Neural cell (in vitro differentiated cells): Measurements from ENCODE around the gene SCN8A. TPM values are rescaled to one million over a fixed set of nuclear protein-coding genes. Genes with fewer than 3 reads are reported as not detected.

Experiments
- H2AFZ ChIP-seq: fragments of 200-600, 300-800 bp; sonication (generic), shearing (Covaris generic); 2 replicates; pipeline ENCODE4 v1.6.0; 2014; ENCODE audit warnings: low read depth, mild to moderate bottlenecking, antibody characterized with exemption, low read length, moderate library complexity
- H3F3A ChIP-seq: fragments of 200-600 bp; shearing (Covaris generic); 2 replicates; pipeline ENCODE4 v1.6.1; 2016; ENCODE audit warnings: mild to moderate bottlenecking, moderate library complexity, mixed read lengths, antibody characterized with exemption, low read length; ENCODE audit not compliant: insufficient read depth, poor library complexity, severe bottlenecking
- H3K27ac ChIP-seq: fragments of 200-600, 300-800 bp; sonication (generic), shearing (Covaris generic); 2 replicates; pipeline ENCODE4 v1.5.1; 2014; ENCODE audit warnings: mild to moderate bottlenecking, low read length, moderate library complexity
- H3K27me3 ChIP-seq: fragments of 300-800, 200-600 bp; sonication (generic), shearing (Covaris generic); 2 replicates; pipeline ENCODE4 v1.6.0; 2014; ENCODE audit warnings: mild to moderate bottlenecking, low read depth, low read length, moderate library complexity; ENCODE audit not compliant: insufficient read depth
- H3K36me3 ChIP-seq: fragments of 300-800, 200-600 bp; sonication (generic), shearing (Covaris generic); 2 replicates; pipeline ENCODE4 v1.5.1; 2014; ENCODE audit warnings: mild to moderate bottlenecking, antibody characterized with exemption, low read length, moderate library complexity; ENCODE audit not compliant: insufficient read depth
- H3K4me2 ChIP-seq: fragments of 300-800, 200-600 bp; sonication (generic), shearing (Covaris generic); 2 replicates; pipeline ENCODE4 v1.6.0; 2014; ENCODE audit warnings: mild to moderate bottlenecking, low read length
- H3K4me3 ChIP-seq: fragments of 300-800, 200-600 bp; sonication (generic), shearing (Covaris generic); 2 replicates; pipeline ENCODE4 v1.5.1; 2014; ENCODE audit warnings: mild to moderate bottlenecking, low read length, moderate library complexity
- H3K79me2 ChIP-seq: fragments of 200-600 bp; shearing (Covaris generic); replicated peaks from 2 replicates; pipeline ENCODE4 v1.6.0; 2014; ENCODE audit warnings: mild to moderate bottlenecking, low read length, moderate library complexity; ENCODE audit not compliant: insufficient read depth
- H3K9ac ChIP-seq: fragments of 300-800, 200-600 bp; sonication (generic), shearing (Covaris generic); 2 replicates; pipeline ENCODE4 v1.6.1; 2016; ENCODE audit warnings: mild to moderate bottlenecking, low read length, mixed read lengths
- H3K9me2 ChIP-seq: fragments of 200-600 bp; shearing (Covaris generic); 2 replicates; pipeline ENCODE4 v1.6.1; 2016; ENCODE audit warnings: mild to moderate bottlenecking, low read length, mixed read lengths; ENCODE audit not compliant: insufficient read depth
- H3K9me3 ChIP-seq: fragments of 200-600, 300-800 bp; sonication (generic), shearing (Covaris generic); 2 replicates; pipeline ENCODE4 v1.6.1; 2016; ENCODE audit warnings: mild to moderate bottlenecking, mixed run types, low read length, moderate library complexity, mixed read lengths
- H4K20me1 ChIP-seq: fragments of 200-600 bp; shearing (Covaris generic); 2 replicates; pipeline ENCODE4 v1.6.1; 2016; ENCODE audit warnings: mild to moderate bottlenecking, mixed run types; ENCODE audit not compliant: insufficient read depth
- EP300 ChIP-seq: fragments of 450-650 bp; conservative IDR thresholded peaks from 2 replicates; pipeline ENCODE4 v1.6.1; 2014; ENCODE audit warnings: antibody characterized with exemption, mild to moderate bottlenecking, moderate library complexity; ENCODE audit not compliant: poor library complexity, severe bottlenecking
- EZH2 ChIP-seq: fragments of 200-600, 300-800 bp; shearing (Covaris generic), sonication (generic); IDR thresholded peaks from 2 replicates; pipeline ENCODE4 v1.6.1; 2014; ENCODE audit warnings: antibody characterized with exemption, low read length, borderline replicate concordance, mild to moderate bottlenecking; ENCODE audit not compliant: insufficient read depth, poor library complexity, severe bottlenecking
- MXI1 ChIP-seq: fragments of 450-650 bp; conservative IDR thresholded peaks from 2 replicates; pipeline ENCODE4 v1.6.1; 2014; ENCODE audit warnings: antibody characterized with exemption, mild to moderate bottlenecking; ENCODE audit not compliant: poor library complexity, severe bottlenecking
- POLR2AphosphoS5 ChIP-seq: IDR thresholded peaks from 2 replicates; pipeline ENCODE4 v1.6.1; 2012
- RAD21 ChIP-seq: fragments of 450-650 bp; conservative IDR thresholded peaks from 2 replicates; pipeline ENCODE4 v1.6.1; 2014; ENCODE audit warnings: antibody characterized with exemption, mild to moderate bottlenecking, moderate library complexity
- SMC3 ChIP-seq: fragments of 450-650 bp; conservative IDR thresholded peaks from 2 replicates; pipeline ENCODE4 v1.6.1; 2014; ENCODE audit warnings: antibody characterized with exemption, mild to moderate bottlenecking, moderate library complexity; ENCODE audit not compliant: poor library complexity
- TAF1 ChIP-seq: IDR thresholded peaks from 2 replicates; pipeline ENCODE4 v1.6.1; 2012; ENCODE audit warnings: low read depth
- polyA plus RNA-seq: library from polyadenylated mRNA; depleted of rRNA; stranded (reverse); fragments of >200 nt; gene quantifications from 2 replicates; pipeline ENCODE4 v1.2.3, GENCODE V29; 2014
- TF ChIP-seq, protein P1 (sequence below): fragments of 450-650 bp; IDR thresholded peaks from 2 replicates; pipeline ENCODE4 v1.5.1; 2014; ENCODE audit warnings: antibody characterized with exemption, mild to moderate bottlenecking, moderate library complexity; ENCODE audit not compliant: poor library complexity, severe bottlenecking
- TF ChIP-seq, protein P2 (sequence below): IDR thresholded peaks from 2 replicates; pipeline ENCODE4 v1.6.1; 2012; ENCODE audit warnings: borderline replicate concordance

SCN8A gene
- polyA plus RNA-seq, 1 donor from 2014 or later, result 14.2 TPM

DNA sequence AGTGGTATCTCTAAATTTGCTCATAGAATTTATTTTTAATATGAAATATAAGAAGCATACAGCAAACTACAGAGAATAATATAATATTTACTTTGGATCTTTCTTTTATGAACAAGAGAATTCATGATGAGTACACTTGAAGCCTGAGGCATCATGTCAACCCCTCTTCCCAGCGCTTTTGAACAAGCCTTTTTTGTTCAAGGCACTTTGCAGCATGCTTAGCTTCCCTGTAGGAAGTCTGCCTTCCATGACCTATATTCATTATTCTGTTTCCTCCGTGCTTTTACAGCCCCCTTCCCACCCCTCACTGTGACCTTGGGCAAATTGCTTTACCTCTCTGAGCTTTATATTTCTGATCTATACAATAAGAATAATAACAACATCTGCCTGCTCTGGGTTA lies 41.6 kb downstream of the SCN8A start:
- no peak overlapping the region for H3K4me2 ChIP-seq
- H3K27ac ChIP-seq, result no peak overlapping the region

DNA sequence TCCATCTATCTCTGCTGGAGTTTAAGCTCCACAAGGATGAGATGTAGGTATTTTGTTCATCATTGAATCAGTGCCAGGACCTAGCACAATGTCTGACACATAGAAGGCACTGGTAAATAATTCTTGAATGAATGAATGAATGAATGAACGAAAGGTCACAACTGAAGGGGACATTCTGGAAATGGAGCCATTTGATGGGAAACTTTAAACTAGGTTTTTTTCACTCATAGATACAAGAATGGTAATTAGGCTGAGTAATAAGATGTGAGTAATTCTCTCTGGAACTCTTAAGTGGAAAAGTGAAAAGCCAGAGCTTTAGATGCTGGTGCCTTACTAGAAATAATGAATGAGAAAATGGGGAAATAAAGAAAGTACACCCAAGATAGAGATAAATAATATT lies 44.3 kb downstream of the SCN8A start:
- Histone ChIP-seq H3F3A (no peaks in the 10 kb centered on the region), H3K4me2 (no peak overlapping the region), H3K9me2 (no peaks in the 10 kb centered on the region), H3K36me3 (no peaks in the 10 kb centered on the region), H3K27ac (no peak overlapping the region), H3K79me2 (no peaks in the 10 kb centered on the region), H3K9ac (no peak overlapping the region), H3K4me3 (no peak overlapping the region), H4K20me1 (no peaks in the 10 kb centered on the region), H3K27me3 (no peaks in the 10 kb centered on the region), H2AFZ (no peak overlapping the region), H3K9me3 (no peaks in the 10 kb centered on the region)
- TF ChIP-seq MXI1 (no peak), TAF1 (no peak), SMC3 (no peak), EZH2 (no peak), EP300 (no peak), RAD21 (no peak), POLR2AphosphoS5 (no peak)
- TF ChIP-seq, protein P1, sequence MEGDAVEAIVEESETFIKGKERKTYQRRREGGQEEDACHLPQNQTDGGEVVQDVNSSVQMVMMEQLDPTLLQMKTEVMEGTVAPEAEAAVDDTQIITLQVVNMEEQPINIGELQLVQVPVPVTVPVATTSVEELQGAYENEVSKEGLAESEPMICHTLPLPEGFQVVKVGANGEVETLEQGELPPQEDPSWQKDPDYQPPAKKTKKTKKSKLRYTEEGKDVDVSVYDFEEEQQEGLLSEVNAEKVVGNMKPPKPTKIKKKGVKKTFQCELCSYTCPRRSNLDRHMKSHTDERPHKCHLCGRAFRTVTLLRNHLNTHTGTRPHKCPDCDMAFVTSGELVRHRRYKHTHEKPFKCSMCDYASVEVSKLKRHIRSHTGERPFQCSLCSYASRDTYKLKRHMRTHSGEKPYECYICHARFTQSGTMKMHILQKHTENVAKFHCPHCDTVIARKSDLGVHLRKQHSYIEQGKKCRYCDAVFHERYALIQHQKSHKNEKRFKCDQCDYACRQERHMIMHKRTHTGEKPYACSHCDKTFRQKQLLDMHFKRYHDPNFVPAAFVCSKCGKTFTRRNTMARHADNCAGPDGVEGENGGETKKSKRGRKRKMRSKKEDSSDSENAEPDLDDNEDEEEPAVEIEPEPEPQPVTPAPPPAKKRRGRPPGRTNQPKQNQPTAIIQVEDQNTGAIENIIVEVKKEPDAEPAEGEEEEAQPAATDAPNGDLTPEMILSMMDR, result no peak
- TF ChIP-seq, protein P2, sequence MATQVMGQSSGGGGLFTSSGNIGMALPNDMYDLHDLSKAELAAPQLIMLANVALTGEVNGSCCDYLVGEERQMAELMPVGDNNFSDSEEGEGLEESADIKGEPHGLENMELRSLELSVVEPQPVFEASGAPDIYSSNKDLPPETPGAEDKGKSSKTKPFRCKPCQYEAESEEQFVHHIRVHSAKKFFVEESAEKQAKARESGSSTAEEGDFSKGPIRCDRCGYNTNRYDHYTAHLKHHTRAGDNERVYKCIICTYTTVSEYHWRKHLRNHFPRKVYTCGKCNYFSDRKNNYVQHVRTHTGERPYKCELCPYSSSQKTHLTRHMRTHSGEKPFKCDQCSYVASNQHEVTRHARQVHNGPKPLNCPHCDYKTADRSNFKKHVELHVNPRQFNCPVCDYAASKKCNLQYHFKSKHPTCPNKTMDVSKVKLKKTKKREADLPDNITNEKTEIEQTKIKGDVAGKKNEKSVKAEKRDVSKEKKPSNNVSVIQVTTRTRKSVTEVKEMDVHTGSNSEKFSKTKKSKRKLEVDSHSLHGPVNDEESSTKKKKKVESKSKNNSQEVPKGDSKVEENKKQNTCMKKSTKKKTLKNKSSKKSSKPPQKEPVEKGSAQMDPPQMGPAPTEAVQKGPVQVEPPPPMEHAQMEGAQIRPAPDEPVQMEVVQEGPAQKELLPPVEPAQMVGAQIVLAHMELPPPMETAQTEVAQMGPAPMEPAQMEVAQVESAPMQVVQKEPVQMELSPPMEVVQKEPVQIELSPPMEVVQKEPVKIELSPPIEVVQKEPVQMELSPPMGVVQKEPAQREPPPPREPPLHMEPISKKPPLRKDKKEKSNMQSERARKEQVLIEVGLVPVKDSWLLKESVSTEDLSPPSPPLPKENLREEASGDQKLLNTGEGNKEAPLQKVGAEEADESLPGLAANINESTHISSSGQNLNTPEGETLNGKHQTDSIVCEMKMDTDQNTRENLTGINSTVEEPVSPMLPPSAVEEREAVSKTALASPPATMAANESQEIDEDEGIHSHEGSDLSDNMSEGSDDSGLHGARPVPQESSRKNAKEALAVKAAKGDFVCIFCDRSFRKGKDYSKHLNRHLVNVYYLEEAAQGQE, result no peak

More for the DNA sequence above, 41.6 kb downstream of the SCN8A start:
- H3K9me2 ChIP-seq, result no peaks in the 10 kb centered on the region
- H3K4me3 ChIP-seq, result no peak overlapping the region
- H3F3A ChIP-seq, result no peaks in the 10 kb centered on the region
- H2AFZ ChIP-seq, result no peak overlapping the region
- H3K36me3 ChIP-seq, result no peaks in the 10 kb centered on the region
- H3K79me2 ChIP-seq, result peaks cover 4% of the 10 kb centered on the region
- H3K9ac ChIP-seq, result no peak overlapping the region
- TF ChIP-seq TAF1, result no peak
- TF ChIP-seq, protein P2, result no peak
- no peak for TF ChIP-seq SMC3
- TF ChIP-seq POLR2AphosphoS5, result no peak
- TF ChIP-seq MXI1, result no peak
- no peak for TF ChIP-seq EP300
- H3K27me3 ChIP-seq, result no peaks in the 10 kb centered on the region
- no peaks in the 10 kb centered on the region for H3K9me3 ChIP-seq
- H4K20me1 ChIP-seq, result no peaks in the 10 kb centered on the region
